ENCODE results near the gene WNT9B.

DNA sequence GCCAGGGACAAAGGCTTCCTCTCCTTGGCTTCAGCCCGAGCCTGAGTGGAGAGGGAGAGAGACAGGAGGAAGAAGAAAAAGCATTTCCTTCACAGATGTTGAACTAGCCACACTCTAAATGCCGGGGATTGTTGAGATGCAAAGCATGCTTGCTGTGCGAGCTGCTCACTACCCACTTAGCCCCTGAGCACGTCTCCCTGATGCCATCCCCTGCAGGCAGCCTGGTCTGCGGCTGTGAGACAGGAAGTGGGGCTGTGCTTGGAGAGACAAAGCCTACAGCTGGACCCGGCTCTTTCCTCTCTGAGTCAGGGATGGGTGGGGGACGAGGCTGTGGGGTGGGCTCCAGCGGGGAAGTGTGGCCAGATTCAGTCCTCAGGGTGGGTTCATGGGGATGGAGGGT, 13.7 kb downstream of the WNT9B start:
- TF ChIP-seq, protein P1, sequence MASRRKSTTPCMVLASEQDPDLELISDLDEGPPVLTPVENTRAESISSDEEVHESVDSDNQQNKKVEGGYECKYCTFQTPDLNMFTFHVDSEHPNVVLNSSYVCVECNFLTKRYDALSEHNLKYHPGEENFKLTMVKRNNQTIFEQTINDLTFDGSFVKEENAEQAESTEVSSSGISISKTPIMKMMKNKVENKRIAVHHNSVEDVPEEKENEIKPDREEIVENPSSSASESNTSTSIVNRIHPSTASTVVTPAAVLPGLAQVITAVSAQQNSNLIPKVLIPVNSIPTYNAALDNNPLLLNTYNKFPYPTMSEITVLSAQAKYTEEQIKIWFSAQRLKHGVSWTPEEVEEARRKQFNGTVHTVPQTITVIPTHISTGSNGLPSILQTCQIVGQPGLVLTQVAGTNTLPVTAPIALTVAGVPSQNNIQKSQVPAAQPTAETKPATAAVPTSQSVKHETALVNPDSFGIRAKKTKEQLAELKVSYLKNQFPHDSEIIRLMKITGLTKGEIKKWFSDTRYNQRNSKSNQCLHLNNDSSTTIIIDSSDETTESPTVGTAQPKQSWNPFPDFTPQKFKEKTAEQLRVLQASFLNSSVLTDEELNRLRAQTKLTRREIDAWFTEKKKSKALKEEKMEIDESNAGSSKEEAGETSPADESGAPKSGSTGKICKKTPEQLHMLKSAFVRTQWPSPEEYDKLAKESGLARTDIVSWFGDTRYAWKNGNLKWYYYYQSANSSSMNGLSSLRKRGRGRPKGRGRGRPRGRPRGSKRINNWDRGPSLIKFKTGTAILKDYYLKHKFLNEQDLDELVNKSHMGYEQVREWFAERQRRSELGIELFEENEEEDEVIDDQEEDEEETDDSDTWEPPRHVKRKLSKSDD (conservative IDR thresholded peaks at IDR 0.05; ENCODE audit: low read length), result no peak
- TF ChIP-seq ESRRA (IDR thresholded peaks at IDR 0.05; ENCODE audit: borderline replicate concordance, low read depth) (no peak), BDP1 (IDR thresholded peaks at IDR 0.05; ENCODE audit: insufficient read depth, insufficient read length) (no peak), NFIC (IDR thresholded peaks at IDR 0.05) (no peak)
- TF ChIP-seq, protein P2, sequence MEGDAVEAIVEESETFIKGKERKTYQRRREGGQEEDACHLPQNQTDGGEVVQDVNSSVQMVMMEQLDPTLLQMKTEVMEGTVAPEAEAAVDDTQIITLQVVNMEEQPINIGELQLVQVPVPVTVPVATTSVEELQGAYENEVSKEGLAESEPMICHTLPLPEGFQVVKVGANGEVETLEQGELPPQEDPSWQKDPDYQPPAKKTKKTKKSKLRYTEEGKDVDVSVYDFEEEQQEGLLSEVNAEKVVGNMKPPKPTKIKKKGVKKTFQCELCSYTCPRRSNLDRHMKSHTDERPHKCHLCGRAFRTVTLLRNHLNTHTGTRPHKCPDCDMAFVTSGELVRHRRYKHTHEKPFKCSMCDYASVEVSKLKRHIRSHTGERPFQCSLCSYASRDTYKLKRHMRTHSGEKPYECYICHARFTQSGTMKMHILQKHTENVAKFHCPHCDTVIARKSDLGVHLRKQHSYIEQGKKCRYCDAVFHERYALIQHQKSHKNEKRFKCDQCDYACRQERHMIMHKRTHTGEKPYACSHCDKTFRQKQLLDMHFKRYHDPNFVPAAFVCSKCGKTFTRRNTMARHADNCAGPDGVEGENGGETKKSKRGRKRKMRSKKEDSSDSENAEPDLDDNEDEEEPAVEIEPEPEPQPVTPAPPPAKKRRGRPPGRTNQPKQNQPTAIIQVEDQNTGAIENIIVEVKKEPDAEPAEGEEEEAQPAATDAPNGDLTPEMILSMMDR (IDR thresholded peaks at IDR 0.05 in 2 of 3, conservative IDR thresholded peaks at IDR 0.05 in 1 of 3; ENCODE audit: insufficient read depth in 2 of 3, low read depth in 1 of 3, low read length in 3 of 3), result no peak

Data from K562 (cell line).